ENCODE measurements around the gene GPR150. TPM values are rescaled to one million over a fixed set of nuclear protein-coding genes. Genes with fewer than 3 reads are reported as not detected.
"Not testable (repeated sequence)": the region's sequence is repeated elsewhere in the genome, so short reads cannot be mapped to it uniquely, and the experiment has no call there.

GPR150 gene
- total RNA-seq, 1 donor from 2014 or later, result not detected

DNA sequence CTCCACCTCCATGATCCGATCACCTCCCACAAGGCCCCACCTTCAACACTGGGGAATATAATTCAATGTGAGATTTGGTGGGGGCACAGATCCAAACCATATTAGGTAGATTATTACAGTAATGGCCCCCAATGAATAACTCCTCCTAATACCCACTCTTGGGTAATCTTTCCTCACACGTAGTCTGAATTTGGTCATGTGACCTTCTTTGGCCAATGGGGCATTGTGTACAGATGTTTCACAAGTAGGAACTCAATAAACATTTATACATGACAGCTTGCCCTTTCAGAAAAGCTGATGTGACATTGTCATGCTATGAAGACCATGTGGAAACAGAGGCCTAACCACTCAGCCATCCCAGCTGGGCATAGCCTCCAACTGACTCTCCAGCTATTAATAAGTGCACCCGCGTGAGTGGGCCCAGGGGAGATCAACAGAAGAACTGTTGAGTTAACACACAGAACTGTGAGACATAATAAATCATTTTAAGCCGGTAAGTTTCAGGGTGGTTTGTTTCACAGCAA, 10.6 kb downstream of the GPR150 start:
- H3K27ac Mint-ChIP-seq, result no peak overlapping the region
- no peak for TF ChIP-seq CTCF (conservative IDR thresholded peaks at IDR 0.05)
- H3K27me3 Mint-ChIP-seq, result peaks cover 6% of the 10 kb centered on the region
- H3K4me1 Mint-ChIP-seq (ENCODE audit: unreplicated experiment), result no peaks in the 10 kb centered on the region
- no peaks in the 10 kb centered on the region for H3K36me3 Mint-ChIP-seq
- no peak overlapping the region for H3K4me3 Mint-ChIP-seq
- H3K9me3 Mint-ChIP-seq, result no peaks in the 10 kb centered on the region
- DNase-seq (ENCODE audit: extremely low spot score, unreplicated experiment), result no peak

DNA sequence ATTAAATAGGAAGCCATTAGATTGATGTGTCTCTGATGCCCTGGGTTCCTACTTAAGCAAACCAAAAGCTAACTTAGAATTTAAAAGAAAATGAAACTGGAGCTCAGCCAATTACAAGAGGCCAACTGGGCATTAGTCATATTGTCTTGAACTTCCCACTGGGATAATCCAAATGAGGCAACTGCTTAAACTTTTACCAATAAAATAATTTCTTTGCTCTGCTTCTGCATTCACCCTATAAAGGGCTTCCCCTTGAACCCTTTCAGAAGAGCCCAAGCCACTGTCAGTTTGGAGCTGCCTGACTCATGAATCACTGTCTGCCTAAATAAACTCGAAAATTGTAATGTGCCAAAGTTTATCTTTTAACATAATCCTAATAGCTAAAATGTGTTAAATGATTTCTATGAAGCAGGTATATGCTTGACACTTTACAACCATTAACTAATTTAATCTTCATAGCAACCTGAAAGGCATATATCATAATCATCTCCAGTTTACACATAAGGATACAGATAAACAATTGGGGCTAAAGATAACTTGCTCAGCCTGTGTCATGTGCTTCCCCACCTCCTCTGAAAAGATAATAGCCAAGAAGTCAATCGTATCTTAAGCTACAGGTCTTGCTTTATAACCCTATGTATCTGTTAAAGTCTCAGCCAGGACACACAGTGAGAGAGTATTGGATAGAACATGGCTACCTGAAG, 11.5 kb downstream of the GPR150 start:
- H3K4me3 Mint-ChIP-seq, result no peak overlapping the region
- H3K27ac Mint-ChIP-seq, result no peak overlapping the region
- H3K9me3 Mint-ChIP-seq, result no peaks in the 10 kb centered on the region
- no peaks in the 10 kb centered on the region for H3K36me3 Mint-ChIP-seq
- TF ChIP-seq CTCF (conservative IDR thresholded peaks at IDR 0.05), result no peak
- DNase-seq (ENCODE audit: extremely low spot score, unreplicated experiment), result no peak
- no peaks in the 10 kb centered on the region for H3K27me3 Mint-ChIP-seq
- no peaks in the 10 kb centered on the region for H3K4me1 Mint-ChIP-seq (ENCODE audit: unreplicated experiment)

- Mint-ChIP-seq H3K4me3 (no peak overlapping the region), H3K4me1 (ENCODE audit: unreplicated experiment) (no peaks in the 10 kb centered on the region), H3K9me3 (no peaks in the 10 kb centered on the region), H3K36me3 (no peaks in the 10 kb centered on the region), H3K27me3 (no peaks in the 10 kb centered on the region), H3K27ac (no peak overlapping the region)
- no peak for TF ChIP-seq CTCF (conservative IDR thresholded peaks at IDR 0.05)
- no peak for DNase-seq (ENCODE audit: extremely low spot score, unreplicated experiment)
Measured at GRCh38 chr5:95631991-95632675, 12.2 kb downstream of the GPR150 start.

DNA sequence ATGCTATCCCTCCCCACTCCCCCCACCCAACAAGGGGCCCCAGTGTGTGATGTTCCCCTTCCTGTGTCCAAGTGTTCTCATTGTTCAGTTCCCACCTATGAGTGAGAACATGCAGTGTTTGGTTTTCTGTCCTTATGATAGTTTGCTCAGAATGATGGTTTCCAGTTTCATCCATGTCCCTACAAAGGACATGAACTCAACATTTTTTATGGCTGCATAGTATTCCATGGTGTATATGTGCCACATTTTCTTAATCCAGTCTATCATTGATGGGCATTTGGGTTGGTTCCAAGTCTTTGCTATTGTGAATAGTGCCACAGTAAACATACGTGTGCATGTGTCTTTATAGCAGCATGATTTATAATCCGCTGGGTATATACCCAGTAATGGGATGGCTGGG, 13.1 kb downstream of the GPR150 start:
- H3K4me3 Mint-ChIP-seq; DNase-seq (ENCODE audit: extremely low spot score, unreplicated experiment); H3K9me3 Mint-ChIP-seq; H3K4me1 Mint-ChIP-seq (ENCODE audit: unreplicated experiment); H3K27ac Mint-ChIP-seq; H3K36me3 Mint-ChIP-seq; H3K27me3 Mint-ChIP-seq: not testable (repeated sequence)

- no peaks in the 10 kb centered on the region for H3K9me3 Mint-ChIP-seq
- H3K4me3 Mint-ChIP-seq, result no peak overlapping the region
- no peaks in the 10 kb centered on the region for H3K4me1 Mint-ChIP-seq (ENCODE audit: unreplicated experiment)
- no peaks in the 10 kb centered on the region for H3K36me3 Mint-ChIP-seq
- no peak for TF ChIP-seq CTCF (conservative IDR thresholded peaks at IDR 0.05)
- peaks cover 4% of the 10 kb centered on the region for H3K27me3 Mint-ChIP-seq
- no peak overlapping the region for H3K27ac Mint-ChIP-seq
- DNase-seq (ENCODE audit: extremely low spot score, unreplicated experiment), result no peak
Measured at GRCh38 chr5:95633671-95634070, 13.8 kb downstream of the GPR150 start.

DNA sequence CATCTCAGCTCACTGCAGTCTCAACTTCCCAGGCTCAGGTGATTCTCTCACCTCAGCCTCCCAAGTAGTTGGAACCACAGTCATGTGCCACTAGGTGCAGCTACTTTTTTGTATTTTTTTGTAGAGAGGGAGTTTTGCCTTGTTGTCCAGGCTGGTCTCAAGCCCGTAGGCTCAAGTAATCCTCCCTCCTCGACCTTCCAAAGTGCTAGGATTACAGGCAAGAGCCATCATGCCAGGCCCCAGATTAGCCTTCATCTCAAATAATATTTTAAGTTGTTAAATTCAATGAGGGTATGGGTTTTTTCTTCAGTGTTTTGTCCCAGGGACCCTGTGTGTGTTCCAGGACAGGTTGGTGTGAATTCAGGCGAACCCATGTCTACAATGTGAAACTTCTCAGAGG, 14.2 kb downstream of the GPR150 start:
- no peaks in the 10 kb centered on the region for H3K4me1 Mint-ChIP-seq (ENCODE audit: unreplicated experiment)
- no peak for TF ChIP-seq CTCF (conservative IDR thresholded peaks at IDR 0.05)
- no peak overlapping the region for H3K4me3 Mint-ChIP-seq
- H3K36me3 Mint-ChIP-seq, result no peaks in the 10 kb centered on the region
- no peak for DNase-seq (ENCODE audit: extremely low spot score, unreplicated experiment)
- no peaks in the 10 kb centered on the region for H3K9me3 Mint-ChIP-seq
- H3K27ac Mint-ChIP-seq, result no peak overlapping the region
- peaks cover 5% of the 10 kb centered on the region for H3K27me3 Mint-ChIP-seq
